ENCODE data around the gene HECTD2.
"Not testable (repeated sequence)": the region's sequence is repeated elsewhere in the genome, so short reads cannot be mapped to it uniquely, and the experiment has no call there.

The HECTD2 gene

GRCh38 chr10:91540733-91541132, 130.6 kb downstream of the HECTD2 start:
- DNase-seq = no peak

- no peak for DNase-seq
Measured at GRCh38 chr10:91541481-91541880, 131.3 kb downstream of the HECTD2 start.

- no peak for DNase-seq
Measured at GRCh38 chr10:91545384-91545783, 135.2 kb downstream of the HECTD2 start.

- DNase-seq = no peak
Measured at GRCh38 chr10:91545838-91546237, 135.7 kb downstream of the HECTD2 start.

- no peak for DNase-seq
Measured at GRCh38 chr10:91549262-91549661, 139.1 kb downstream of the HECTD2 start.

- no peak for DNase-seq
Measured at GRCh38 chr10:91550021-91550420, 139.9 kb downstream of the HECTD2 start.

- DNase-seq = no peak
Measured at GRCh38 chr10:91551856-91552255, 141.7 kb downstream of the HECTD2 start.

- no peak for DNase-seq
Measured at GRCh38 chr10:91552274-91553095, 142.3 kb downstream of the HECTD2 start.

GRCh38 chr10:91555455-91555854, 145.3 kb downstream of the HECTD2 start:
- DNase-seq = no peak

- no peak for DNase-seq
Measured at GRCh38 chr10:91556691-91557566, 146.8 kb downstream of the HECTD2 start.

GRCh38 chr10:91557651-91558111, 147.5 kb downstream of the HECTD2 start:
- no peak for DNase-seq

GRCh38 chr10:91558473-91558872, 148.3 kb downstream of the HECTD2 start:
- no peak for DNase-seq

- no peak for DNase-seq
Measured at GRCh38 chr10:91559169-91559568, 149.0 kb downstream of the HECTD2 start.

GRCh38 chr10:91559750-91560149, 149.6 kb downstream of the HECTD2 start:
- DNase-seq = no peak

- DNase-seq = not testable (repeated sequence)
Measured at GRCh38 chr10:91560827-91561226, 150.7 kb downstream of the HECTD2 start.

GRCh38 chr10:91562839-91563581, 152.9 kb downstream of the HECTD2 start:
- DNase-seq = no peak

GRCh38 chr10:91564026-91564425, 153.9 kb downstream of the HECTD2 start:
- no peak for DNase-seq

Measured in activated T-cell treated with anti-CD3 and anti-CD28 coated beads for 4 hours (primary cell).